Measurements from ENCODE around the gene OPCML. TPM values are rescaled to one million over a fixed set of nuclear protein-coding genes. Genes with fewer than 3 reads are reported as not detected.

OPCML gene
- not detected in 2 replicates for total RNA-seq

GRCh38 chr11:133531971-133532651 is at the start of gene OPCML:
Gene OPCML, minus strand, starts transcription at chr11:133532501.

All from myometrial cell (primary cell).